Measurements from ENCODE around the gene BMPR1A.
"Not testable (repeated sequence)": the region's sequence is repeated elsewhere in the genome, so short reads cannot be mapped to it uniquely, and the experiment has no call there.

The BMPR1A gene

GRCh38 chr10:86849181-86849894 lies 92.9 kb downstream of the BMPR1A start:
- DNase-seq (ENCODE audit: low spot score), result no peak

GRCh38 chr10:86850481-86850880 lies 94.1 kb downstream of the BMPR1A start:
- no peak for DNase-seq (ENCODE audit: low spot score)

- DNase-seq (ENCODE audit: low spot score), result no peak
Measured at GRCh38 chr10:86851328-86852207, 95.1 kb downstream of the BMPR1A start.

GRCh38 chr10:86853582-86853981 lies 97.2 kb downstream of the BMPR1A start:
- DNase-seq (ENCODE audit: low spot score), result not testable (repeated sequence)

GRCh38 chr10:86855513-86855912 lies 99.1 kb downstream of the BMPR1A start:
- DNase-seq (ENCODE audit: low spot score), result no peak

- no peak for DNase-seq (ENCODE audit: low spot score)
Measured at GRCh38 chr10:86856156-86856555, 99.7 kb downstream of the BMPR1A start.

- no peak for DNase-seq (ENCODE audit: low spot score)
Measured at GRCh38 chr10:86857128-86857721, 100.8 kb downstream of the BMPR1A start.

- no peak for DNase-seq (ENCODE audit: low spot score)
Measured at GRCh38 chr10:86858011-86858410, 101.6 kb downstream of the BMPR1A start.

GRCh38 chr10:86861351-86861750 lies 104.9 kb downstream of the BMPR1A start:
- no peak for DNase-seq (ENCODE audit: low spot score)

- DNase-seq (ENCODE audit: low spot score), result no peak
Measured at GRCh38 chr10:86862373-86862772, 106.0 kb downstream of the BMPR1A start.

- no peak for DNase-seq (ENCODE audit: low spot score)
Measured at GRCh38 chr10:86862786-86863483, 106.5 kb downstream of the BMPR1A start.

GRCh38 chr10:86863484-86863842 lies 107.0 kb downstream of the BMPR1A start:
- DNase-seq (ENCODE audit: low spot score), result no peak

GRCh38 chr10:86865011-86865811 lies 108.8 kb downstream of the BMPR1A start:
- DNase-seq (ENCODE audit: low spot score), result not testable (repeated sequence)

GRCh38 chr10:86867149-86867548 lies 110.7 kb downstream of the BMPR1A start:
- no peak for DNase-seq (ENCODE audit: low spot score)

GRCh38 chr10:86868353-86868752 lies 111.9 kb downstream of the BMPR1A start:
- no peak for DNase-seq (ENCODE audit: low spot score)

GRCh38 chr10:86870679-86871078 lies 114.3 kb downstream of the BMPR1A start:
- no peak for DNase-seq (ENCODE audit: low spot score)

- no peak for DNase-seq (ENCODE audit: low spot score)
Measured at GRCh38 chr10:86871563-86872183, 115.3 kb downstream of the BMPR1A start.

GRCh38 chr10:86872757-86873156 lies 116.3 kb downstream of the BMPR1A start:
- DNase-seq (ENCODE audit: low spot score), result no peak

GRCh38 chr10:86876748-86877147 lies 120.3 kb downstream of the BMPR1A start:
- DNase-seq (ENCODE audit: low spot score), result no peak

- no peak for DNase-seq (ENCODE audit: low spot score)
Measured at GRCh38 chr10:86878983-86879713, 122.7 kb downstream of the BMPR1A start.

All from HuH-7.5 (cell line).